H1 (cell line): ENCODE measurements around the gene STARD13.

Experiments used
- CEBPB ChIP-seq: IDR thresholded peaks from 2 replicates; pipeline ENCODE4 v1.6.1; 2012; ENCODE audit warnings: low read depth, low read length
- HDAC2 ChIP-seq, 2 experiments: fragments of 300-600 bp in 1 of 2; sonication (generic) in 1 of 2; IDR thresholded peaks; 2 replicates each; pipeline ENCODE4 v1.6.1; 2011 to 2012; ENCODE audit warnings: low read depth in 2 of 2, low read length in 2 of 2, mild to moderate bottlenecking in 2 of 2, moderate library complexity in 2 of 2, borderline replicate concordance in 1 of 2, inconsistent platforms in 1 of 2
- HDAC6 ChIP-seq: IDR thresholded peaks from one replicate; pipeline ENCODE4 v1.7.1; 2012; ENCODE audit warnings: low read depth, mild to moderate bottlenecking, inconsistent platforms, low read length, moderate library complexity
- MAFK ChIP-seq: IDR thresholded peaks from 2 replicates; pipeline ENCODE4 v1.6.1; 2012; ENCODE audit warnings: low read depth, mild to moderate bottlenecking, improper control_type of control experiment, low read length
- TCF12 ChIP-seq: IDR thresholded peaks from 2 replicates; pipeline ENCODE4 v1.6.1; 2011; ENCODE audit warnings: low read depth, mild to moderate bottlenecking, low read length
- YY1 ChIP-seq: IDR thresholded peaks from 2 replicates; pipeline ENCODE4 v1.6.1; 2011; ENCODE audit warnings: low read depth, mild to moderate bottlenecking, low read length

DNA sequence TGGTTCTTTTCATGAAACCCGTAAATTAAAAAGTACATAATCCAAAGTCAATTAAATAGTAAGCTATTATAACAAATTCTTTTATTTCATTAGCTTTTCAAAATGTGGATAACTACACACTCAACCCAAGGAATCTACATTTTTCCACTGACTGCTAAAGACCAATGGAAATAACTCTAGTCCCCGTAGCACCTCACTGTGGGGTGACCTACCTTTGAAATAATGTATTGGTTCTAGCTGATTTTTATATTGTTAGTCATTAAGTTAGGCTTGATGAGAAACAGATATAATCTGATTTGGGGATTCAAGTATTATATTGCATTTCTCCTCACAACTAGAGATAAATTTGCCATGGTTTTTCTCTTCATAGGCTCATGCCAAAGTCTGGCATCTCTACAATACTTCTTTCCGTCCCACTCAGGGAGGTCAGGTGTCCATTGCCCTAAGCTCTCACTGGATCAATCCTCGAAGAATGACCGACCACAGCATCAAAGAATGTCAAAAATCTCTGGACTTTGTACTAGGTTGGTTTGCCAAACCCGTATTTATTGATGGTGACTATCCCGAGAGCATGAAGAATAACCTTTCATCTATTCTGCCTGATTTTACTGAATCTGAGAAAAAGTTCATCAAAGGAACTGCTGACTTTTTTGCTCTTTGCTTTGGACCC, 232.0 kb downstream of the STARD13 start:
- TF ChIP-seq CEBPB (no peak), HDAC6 (no peak), MAFK (no peak), YY1 (no peak), HDAC2 (IDR thresholded peaks at IDR 0.05; ENCODE audit: borderline replicate concordance in 1 of 2, low read depth in 2 of 2, low read length in 2 of 2) (no peak), TCF12 (no peak)
